B cell (primary cell): Measurements from ENCODE around the gene DNAH2. TPM values are rescaled to one million over a fixed set of nuclear protein-coding genes. Genes with fewer than 3 reads are reported as not detected.

Experiments
- ATAC-seq: fragments of 200-7000 bp; cut with Tn5 transposase; one replicate; pipeline ENCODE4 v1.10.0; 2021; ENCODE audit warnings: low read depth, mild to moderate bottlenecking, moderate number of reproducible peaks, moderate library complexity
- CTCF ChIA-PET: fragments of 350-600 bp; sonication (Branson Sonifier 250); formaldehyde crosslinking; loops from one replicate; lab custom pipeline; 2021; ENCODE audit warnings: antibody characterized with exemption, inconsistent platforms; lab: Charles Lee
- POLR2A ChIA-PET: fragments of 350-600 bp; sonication (Branson Sonifier 250); formaldehyde crosslinking; loops from one replicate; lab custom pipeline; 2021; ENCODE audit warnings: antibody characterized with exemption; lab: Charles Lee
- DNase-seq: peaks from one replicate; pipeline ENCODE4 v3.0.0; 2013
- H2AFZ ChIP-seq: 2 replicates; pipeline ENCODE4 v1.6.1; 2012; ENCODE audit warnings: mild to moderate bottlenecking, low read depth, low read length; ENCODE audit not compliant: insufficient read depth, poor library complexity, severe bottlenecking
- H3K27ac ChIP-seq, 2 donors: 1 replicate in 1 of 2; 2 replicates in 1 of 2; pipeline ENCODE4 v1.5.1; 2012 to 2013; ENCODE audit warnings: low read length in 2 of 2, mild to moderate bottlenecking in 2 of 2, moderate library complexity in 1 of 2
- H3K27me3 ChIP-seq, 4 experiments: fragments of 200-600 bp in 1 of 4; sonication (generic) in 1 of 4; replicated peaks in 1 of 4; 1 replicate in 2 of 4; 2 replicates in 2 of 4; pipeline versions ENCODE4 v1.6.1 to v1.7.0; 2013 to 2016; ENCODE audit warnings: low read length in 3 of 4, mild to moderate bottlenecking in 2 of 4, mixed read lengths in 1 of 4, moderate library complexity in 1 of 4; ENCODE audit not compliant: insufficient read depth in 4 of 4, control insufficient read depth in 3 of 4; ENCODE audit errors: control extremely low read depth in 1 of 4
- H3K36me3 ChIP-seq, 2 experiments: replicated peaks in 1 of 2; 1 replicate in 1 of 2; 2 replicates in 1 of 2; pipeline versions ENCODE4 v1.6.1 to v1.7.1; 2013; ENCODE audit warnings: low read length in 1 of 2; ENCODE audit not compliant: insufficient read depth in 2 of 2, control insufficient read depth in 1 of 2; ENCODE audit errors: control extremely low read depth in 1 of 2, extremely low read depth in 1 of 2
- H3K4me1 ChIP-seq, 2 donors: fragments of 200-600 bp in 1 of 2; sonication (generic) in 1 of 2; 1 replicate in 1 of 2; 2 replicates in 1 of 2; pipeline versions ENCODE4 v1.5.1 to v1.6.1; 2013 to 2017; ENCODE audit warnings: low read length in 2 of 2; ENCODE audit not compliant: control insufficient read depth in 2 of 2, insufficient read depth in 2 of 2
- H3K4me2 ChIP-seq: replicated peaks from 2 replicates; pipeline ENCODE3; 2012; ENCODE audit warnings: mild to moderate bottlenecking, low read depth, low read length; ENCODE audit not compliant: poor library complexity, severe bottlenecking
- H3K4me3 ChIP-seq, 5 experiments: fragments of 200-600 bp in 1 of 5; sonication (generic) in 1 of 5; 1 replicate in 3 of 5; 2 replicates in 2 of 5; pipeline versions ENCODE4 v1.5.1 to v1.7.0; 2011 to 2016; ENCODE audit warnings: low read length in 4 of 5, mild to moderate bottlenecking in 4 of 5, low read depth in 2 of 5, control low read depth in 1 of 5, moderate library complexity in 1 of 5; ENCODE audit not compliant: insufficient read depth in 1 of 5; ENCODE audit errors: control extremely low read depth in 1 of 5, extremely low read depth in 1 of 5
- H3K79me2 ChIP-seq: fragments of 200-600 bp; sonication (generic); one replicate; pipeline ENCODE4 v1.6.0; 2016; ENCODE audit warnings: low read length; ENCODE audit not compliant: control insufficient read depth, insufficient read depth
- H3K9ac ChIP-seq: fragments of 200-600 bp; sonication (generic); 2 replicates; pipeline ENCODE4 v1.6.1; 2017; ENCODE audit warnings: mild to moderate bottlenecking, low read length, moderate library complexity
- H3K9me3 ChIP-seq, 3 donors: one replicate each; pipeline versions ENCODE4 v1.6.1 to v1.7.1; 2013; ENCODE audit warnings: low read length in 2 of 3; ENCODE audit not compliant: control insufficient read depth in 2 of 3, insufficient read depth in 1 of 3; ENCODE audit errors: control extremely low read depth in 1 of 3
- H4K20me1 ChIP-seq: 2 replicates; pipeline ENCODE4 v1.6.0; 2012; ENCODE audit warnings: mild to moderate bottlenecking, low read length; ENCODE audit not compliant: insufficient read depth, control insufficient read depth, poor library complexity, severe bottlenecking
- H3K27ac Mint-ChIP-seq: one replicate; pipeline ENCODE4 v1.8.0; 2021; ENCODE audit warnings: mixed read lengths
- H3K27me3 Mint-ChIP-seq: one replicate; pipeline ENCODE4 v1.8.0; 2021; ENCODE audit warnings: mixed read lengths
- H3K4me1 Mint-ChIP-seq: one replicate; pipeline ENCODE4 v1.8.0; 2021; ENCODE audit warnings: mixed read lengths
- H3K4me3 Mint-ChIP-seq: one replicate; pipeline ENCODE4 v1.8.0; 2021; ENCODE audit warnings: mixed read lengths
- H3K9me3 Mint-ChIP-seq: one replicate; pipeline ENCODE4 v1.8.0; 2022; ENCODE audit warnings: mixed read lengths; ENCODE audit not compliant: insufficient read depth
- EZH2 ChIP-seq: IDR thresholded peaks from 2 replicates; pipeline ENCODE4 v1.6.1; 2012; ENCODE audit warnings: borderline replicate concordance, low read depth, mild to moderate bottlenecking, moderate library complexity, low read length; ENCODE audit not compliant: insufficient read depth, poor library complexity, severe bottlenecking
- WGBS: methylation state at CpG from one replicate; pipeline ENCODE4 v1.1.5; 2013; ENCODE audit warnings: missing lambda C conversion rate; ENCODE audit not compliant: insufficient coverage; 5-methylcytosine and 5-hydroxymethylcytosine counted together
- intact Hi-C: fragments of 100-400 bp; cut with micrococcal nuclease; formaldehyde crosslinking; loops from one replicate; pipeline ENCODE4 v1.10.0; 2022
- polyA plus RNA-seq: library from polyadenylated mRNA; depleted of rRNA; stranded (reverse); fragments of >200 nt; gene quantifications from 2 replicates; pipeline ENCODE4 v1.2.3, GENCODE V29; 2012
- total RNA-seq, 2 donors: library from RNA; stranded (reverse); fragments of 120-200 nt in 1 of 2; gene quantifications; 1 replicate in 1 of 2; 2 replicates in 1 of 2; pipeline versions ENCODE4 v1.2.3 to v1.2.4, GENCODE V29; 2013 to 2022
- TF ChIP-seq, protein P1 (sequence below): fragments of 200-600 bp; IDR thresholded peaks from one replicate; pipeline ENCODE4 v1.8.0; 2022; ENCODE audit warnings: antibody characterized with exemption, mild to moderate bottlenecking

Gene DNAH2
- total and polyA plus RNA-seq, 2 donors (not counting 1 experiment from before 2014, with no cell fraction given) = 0.03 TPM; not detected in 1

DNA sequence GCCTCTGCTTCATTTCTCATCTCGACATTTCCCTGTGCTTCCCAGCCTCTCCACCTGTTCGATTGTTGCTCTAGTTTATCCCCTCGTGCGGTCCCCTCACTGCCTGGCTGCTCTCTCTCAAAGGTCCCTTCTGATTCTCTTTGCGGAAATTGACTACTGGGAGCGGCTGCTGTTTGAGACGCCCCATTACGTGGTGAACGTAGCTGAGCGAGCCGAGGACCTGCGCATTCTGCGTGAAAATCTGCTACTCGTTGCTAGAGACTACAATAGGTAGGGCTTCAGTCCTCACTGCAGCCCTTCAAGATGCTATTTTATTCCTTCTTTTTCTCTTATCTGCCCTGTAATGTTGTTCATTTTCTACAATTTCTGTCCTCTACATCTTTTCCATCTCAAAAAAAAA lies 39.4 kb downstream of the DNAH2 start:
- no peaks in the 10 kb centered on the region for H3K79me2 ChIP-seq
- H2AFZ ChIP-seq = no peak overlapping the region
- H3K27me3 Mint-ChIP-seq = peaks cover 25% of the 10 kb centered on the region
- no peaks in the 10 kb centered on the region for H3K36me3 ChIP-seq
- ATAC-seq (no peak), DNase-seq (no peak)
- intact Hi-C loops = no loop called here
- peaks cover 0 to 5% (median 0%) of the 10 kb centered on the region in 4 experiments for H3K27me3 ChIP-seq
- H4K20me1 ChIP-seq = no peaks in the 10 kb centered on the region
- no peak overlapping the region for H3K4me3 Mint-ChIP-seq
- no peaks in the 10 kb centered on the region for H3K9me3 Mint-ChIP-seq
- H3K4me2 ChIP-seq = no peak overlapping the region
- H3K4me1 ChIP-seq = no peaks in the 10 kb centered on the region
- WGBS = 96% methylated on average over 14 of the region's 14 CpGs
- H3K9ac ChIP-seq = no peak overlapping the region
- H3K27ac ChIP-seq = no peak overlapping the region
- ChIA-PET POLR2A (no interaction called here), CTCF (interaction anchor here (0.8 to 1.1 kb wide), 2 partner anchors 13 to 155 kb away, joined by 3 read pairs; no protein-coding TSS in a partner anchor)
- H3K27ac Mint-ChIP-seq = no peak overlapping the region
- TF ChIP-seq, protein P1, sequence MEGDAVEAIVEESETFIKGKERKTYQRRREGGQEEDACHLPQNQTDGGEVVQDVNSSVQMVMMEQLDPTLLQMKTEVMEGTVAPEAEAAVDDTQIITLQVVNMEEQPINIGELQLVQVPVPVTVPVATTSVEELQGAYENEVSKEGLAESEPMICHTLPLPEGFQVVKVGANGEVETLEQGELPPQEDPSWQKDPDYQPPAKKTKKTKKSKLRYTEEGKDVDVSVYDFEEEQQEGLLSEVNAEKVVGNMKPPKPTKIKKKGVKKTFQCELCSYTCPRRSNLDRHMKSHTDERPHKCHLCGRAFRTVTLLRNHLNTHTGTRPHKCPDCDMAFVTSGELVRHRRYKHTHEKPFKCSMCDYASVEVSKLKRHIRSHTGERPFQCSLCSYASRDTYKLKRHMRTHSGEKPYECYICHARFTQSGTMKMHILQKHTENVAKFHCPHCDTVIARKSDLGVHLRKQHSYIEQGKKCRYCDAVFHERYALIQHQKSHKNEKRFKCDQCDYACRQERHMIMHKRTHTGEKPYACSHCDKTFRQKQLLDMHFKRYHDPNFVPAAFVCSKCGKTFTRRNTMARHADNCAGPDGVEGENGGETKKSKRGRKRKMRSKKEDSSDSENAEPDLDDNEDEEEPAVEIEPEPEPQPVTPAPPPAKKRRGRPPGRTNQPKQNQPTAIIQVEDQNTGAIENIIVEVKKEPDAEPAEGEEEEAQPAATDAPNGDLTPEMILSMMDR = no peak
- TF ChIP-seq EZH2 = no peak
- H3K4me3 ChIP-seq = no peak overlapping the region
- H3K9me3 ChIP-seq = no peaks in the 10 kb centered on the region
- H3K4me1 Mint-ChIP-seq = no peaks in the 10 kb centered on the region

DNA sequence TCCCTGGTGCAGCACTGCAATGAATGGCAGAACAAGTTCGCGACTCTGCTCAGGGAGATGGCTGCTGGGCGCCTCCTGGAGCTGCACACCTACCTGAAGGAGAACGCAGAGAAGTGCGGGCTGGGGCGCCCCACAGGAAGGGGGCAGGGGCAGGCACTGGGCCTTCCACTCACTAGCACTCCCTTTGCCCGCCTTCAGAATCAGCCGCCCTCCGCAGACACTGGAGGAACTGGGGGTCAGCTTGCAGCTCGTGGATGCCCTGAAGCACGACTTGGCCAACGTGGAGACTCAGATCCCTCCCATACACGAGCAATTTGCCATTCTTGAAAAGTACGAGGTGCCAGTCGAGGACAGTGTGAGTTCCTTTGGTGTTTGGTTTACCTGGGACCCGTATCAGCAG lies 46.4 kb downstream of the DNAH2 start:
- Histone ChIP-seq H3K36me3 (no peaks in the 10 kb centered on the region), H3K4me1 (no peaks in the 10 kb centered on the region), H4K20me1 (no peaks in the 10 kb centered on the region), H2AFZ (no peak overlapping the region), H3K4me3 (no peak overlapping the region), H3K79me2 (no peaks in the 10 kb centered on the region), H3K27me3 (no peaks in the 10 kb centered on the region), H3K27ac (no peak overlapping the region), H3K9me3 (no peaks in the 10 kb centered on the region), H3K4me2 (no peak overlapping the region), H3K9ac (no peak overlapping the region)
- TF ChIP-seq, protein P1 = no peak
- no peak overlapping the region for H3K4me3 Mint-ChIP-seq
- WGBS = 97% methylated on average over 13 of the region's 16 CpGs
- POLR2A ChIA-PET = no interaction called here
- no peak for ATAC-seq
- H3K9me3 Mint-ChIP-seq = no peaks in the 10 kb centered on the region
- intact Hi-C loops = no loop called here
- peaks cover 12% of the 10 kb centered on the region for H3K27me3 Mint-ChIP-seq
- CTCF ChIA-PET = interaction anchor here (0.6 kb wide), 1 partner anchor 207 kb away, joined by 3 read pairs; no protein-coding TSS in a partner anchor
- no peaks in the 10 kb centered on the region for H3K4me1 Mint-ChIP-seq
- no peak overlapping the region for H3K27ac Mint-ChIP-seq
- DNase-seq = no peak
